ENCODE results near the gene ACADM.

DNA sequence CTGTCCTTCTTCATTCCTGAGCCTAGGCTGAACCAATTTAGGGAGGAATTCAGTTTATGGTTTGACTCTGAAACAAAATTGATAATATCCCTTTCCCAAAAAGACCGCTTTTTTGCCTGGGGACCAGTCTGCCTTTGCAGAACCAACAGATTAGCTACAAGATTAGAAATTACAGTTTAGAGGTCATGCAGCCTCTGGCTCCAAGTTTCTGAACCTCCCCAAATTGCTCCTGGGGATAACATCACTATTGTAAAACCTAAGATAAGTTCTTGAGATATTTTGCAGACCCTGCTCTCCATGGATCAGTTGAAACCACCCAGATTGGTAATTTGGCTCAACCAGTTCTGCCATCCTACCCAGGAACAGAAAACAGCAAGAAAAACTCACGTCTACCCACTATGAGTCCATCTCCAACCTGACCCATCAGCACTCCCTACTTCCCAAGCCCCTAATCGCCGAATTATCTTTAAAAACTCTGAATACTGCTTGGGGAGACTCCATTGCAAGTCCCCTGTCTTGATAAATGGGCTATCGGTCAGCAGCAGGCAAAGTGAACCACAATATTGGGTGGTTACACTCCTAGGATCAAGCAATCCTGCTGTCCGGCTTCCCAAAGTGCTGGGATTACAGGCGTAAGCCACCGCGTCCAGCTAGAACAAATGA, 60.9 kb downstream of the ACADM start:
- no peak for TF ChIP-seq E2F1 (CRISPR knock-in tag; IDR thresholded peaks at IDR 0.05)
- no peak for TF ChIP-seq TEAD4 (CRISPR knock-in tag; IDR thresholded peaks at IDR 0.05)
- TF ChIP-seq FOXJ3 (CRISPR knock-in tag; IDR thresholded peaks at IDR 0.05; ENCODE audit: borderline replicate concordance) = no peak
- TF ChIP-seq, protein P1, sequence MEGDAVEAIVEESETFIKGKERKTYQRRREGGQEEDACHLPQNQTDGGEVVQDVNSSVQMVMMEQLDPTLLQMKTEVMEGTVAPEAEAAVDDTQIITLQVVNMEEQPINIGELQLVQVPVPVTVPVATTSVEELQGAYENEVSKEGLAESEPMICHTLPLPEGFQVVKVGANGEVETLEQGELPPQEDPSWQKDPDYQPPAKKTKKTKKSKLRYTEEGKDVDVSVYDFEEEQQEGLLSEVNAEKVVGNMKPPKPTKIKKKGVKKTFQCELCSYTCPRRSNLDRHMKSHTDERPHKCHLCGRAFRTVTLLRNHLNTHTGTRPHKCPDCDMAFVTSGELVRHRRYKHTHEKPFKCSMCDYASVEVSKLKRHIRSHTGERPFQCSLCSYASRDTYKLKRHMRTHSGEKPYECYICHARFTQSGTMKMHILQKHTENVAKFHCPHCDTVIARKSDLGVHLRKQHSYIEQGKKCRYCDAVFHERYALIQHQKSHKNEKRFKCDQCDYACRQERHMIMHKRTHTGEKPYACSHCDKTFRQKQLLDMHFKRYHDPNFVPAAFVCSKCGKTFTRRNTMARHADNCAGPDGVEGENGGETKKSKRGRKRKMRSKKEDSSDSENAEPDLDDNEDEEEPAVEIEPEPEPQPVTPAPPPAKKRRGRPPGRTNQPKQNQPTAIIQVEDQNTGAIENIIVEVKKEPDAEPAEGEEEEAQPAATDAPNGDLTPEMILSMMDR (IDR thresholded peaks at IDR 0.05) = no peak
- no peak for TF ChIP-seq ELF4 (CRISPR knock-in tag; IDR thresholded peaks at IDR 0.05; ENCODE audit: low read depth)
- TF ChIP-seq ZNF138 (CRISPR knock-in tag; conservative IDR thresholded peaks at IDR 0.05) = no peak
- TF ChIP-seq SP1 (CRISPR knock-in tag; conservative IDR thresholded peaks at IDR 0.05) = no peak
- TF ChIP-seq NR3C1 (CRISPR knock-in tag; conservative IDR thresholded peaks at IDR 0.05; ENCODE audit: low read depth) = no peak
- TF ChIP-seq, protein P2, sequence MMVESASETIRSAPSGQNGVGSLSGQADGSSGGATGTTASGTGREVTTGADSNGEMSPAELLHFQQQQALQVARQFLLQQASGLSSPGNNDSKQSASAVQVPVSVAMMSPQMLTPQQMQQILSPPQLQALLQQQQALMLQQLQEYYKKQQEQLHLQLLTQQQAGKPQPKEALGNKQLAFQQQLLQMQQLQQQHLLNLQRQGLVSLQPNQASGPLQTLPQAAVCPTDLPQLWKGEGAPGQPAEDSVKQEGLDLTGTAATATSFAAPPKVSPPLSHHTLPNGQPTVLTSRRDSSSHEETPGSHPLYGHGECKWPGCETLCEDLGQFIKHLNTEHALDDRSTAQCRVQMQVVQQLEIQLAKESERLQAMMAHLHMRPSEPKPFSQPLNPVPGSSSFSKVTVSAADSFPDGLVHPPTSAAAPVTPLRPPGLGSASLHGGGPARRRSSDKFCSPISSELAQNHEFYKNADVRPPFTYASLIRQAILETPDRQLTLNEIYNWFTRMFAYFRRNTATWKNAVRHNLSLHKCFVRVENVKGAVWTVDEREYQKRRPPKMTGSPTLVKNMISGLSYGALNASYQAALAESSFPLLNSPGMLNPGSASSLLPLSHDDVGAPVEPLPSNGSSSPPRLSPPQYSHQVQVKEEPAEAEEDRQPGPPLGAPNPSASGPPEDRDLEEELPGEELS (CRISPR knock-in tag; IDR thresholded peaks at IDR 0.05) = no peak
- no peak for TF ChIP-seq USF1 (CRISPR knock-in tag; IDR thresholded peaks at IDR 0.05)
- TF ChIP-seq ZNF263 (CRISPR knock-in tag; IDR thresholded peaks at IDR 0.05; ENCODE audit: low read depth) = no peak
- TF ChIP-seq MYBL2 (CRISPR knock-in tag; IDR thresholded peaks at IDR 0.05) = no peak
- no peak for TF ChIP-seq PRRX2 (CRISPR knock-in tag; IDR thresholded peaks at IDR 0.05)
- no peak for TF ChIP-seq ATF1 (CRISPR knock-in tag; IDR thresholded peaks at IDR 0.05)

Data from WTC11 (cell line).